Mucosa of rectum (tissue), 2 donors: ENCODE measurements around the gene CD300LD.
"Not testable (repeated sequence)": the region's sequence is repeated elsewhere in the genome, so short reads cannot be mapped to it uniquely, and the experiment has no call there.

Source experiments
- H3K27ac ChIP-seq, 2 donors: one replicate each; pipeline ENCODE4 v1.7.0; 2013; ENCODE audit warnings: inconsistent platforms in 2 of 2, low read depth in 2 of 2, low read length in 2 of 2
- H3K27me3 ChIP-seq, 2 donors: one replicate each; pipeline ENCODE4 v1.7.0; 2013; ENCODE audit warnings: low read length in 2 of 2; ENCODE audit not compliant: control insufficient read depth in 2 of 2, insufficient read depth in 2 of 2
- H3K36me3 ChIP-seq, 2 donors: one replicate each; pipeline ENCODE4 v1.7.0; 2013; ENCODE audit warnings: low read length in 2 of 2; ENCODE audit not compliant: control insufficient read depth in 2 of 2, insufficient read depth in 2 of 2
- H3K4me1 ChIP-seq, 2 donors: one replicate each; pipeline ENCODE4 v1.7.0; 2013; ENCODE audit warnings: low read length in 2 of 2, mild to moderate bottlenecking in 1 of 2; ENCODE audit not compliant: control insufficient read depth in 2 of 2, insufficient read depth in 2 of 2
- H3K4me3 ChIP-seq, 2 donors: one replicate each; pipeline ENCODE4 v1.7.0; 2013; ENCODE audit warnings: low read length in 2 of 2
- H3K9ac ChIP-seq, 2 donors: one replicate each; pipeline ENCODE4 v1.7.0; 2013; ENCODE audit warnings: low read length in 2 of 2, low read depth in 1 of 2, mild to moderate bottlenecking in 1 of 2
- H3K9me3 ChIP-seq, 2 donors: one replicate each; pipeline ENCODE4 v1.7.0; 2013; ENCODE audit warnings: low read length in 2 of 2; ENCODE audit not compliant: control insufficient read depth in 2 of 2
- donor health status: healthy.
- donor health status: Normal muscosa, but diverticular disease.

CD300LD gene

GRCh38 chr17:74592087-74592990 is at the start of gene CD300LD:
CD300LD (minus strand) TSS chr17:74592283; CDS start chr17:74592202, 81 bp downstream.
- Histone ChIP-seq H3K27ac (no peak within 1 kb of the TSS), H3K9ac (no peak within 1 kb of the TSS), H3K4me1 (no peaks in the 10 kb centered on the region), H3K36me3 (no peaks in the 10 kb centered on the region), H3K27me3 (no peaks in the 10 kb centered on the region), H3K9me3 (no peaks in the 10 kb centered on the region), H3K4me3 (no peak within 1 kb of the TSS)

GRCh38 chr17:74641224-74641957 is 49.3 kb upstream of the CD300LD start:
- H3K27ac ChIP-seq, result no peak overlapping the region
- peaks cover 6 to 7% of the 10 kb centered on the region in 2 donors for H3K27me3 ChIP-seq
- H3K9me3 ChIP-seq, result no peaks in the 10 kb centered on the region
- H3K4me3 ChIP-seq, result no peak overlapping the region
- no peaks in the 10 kb centered on the region for H3K36me3 ChIP-seq
- no peak overlapping the region for H3K9ac ChIP-seq
- peaks cover 0 to 2% of the 10 kb centered on the region in 2 donors for H3K4me1 ChIP-seq

GRCh38 chr17:74639704-74640151 is 47.6 kb upstream of the CD300LD start:
- H3K36me3 ChIP-seq, result no peaks in the 10 kb centered on the region
- peaks cover 0 to 2% of the 10 kb centered on the region in 2 donors for H3K4me1 ChIP-seq
- no peaks in the 10 kb centered on the region for H3K9me3 ChIP-seq
- H3K27me3 ChIP-seq, result peaks cover 5 to 8% of the 10 kb centered on the region in 2 donors
- no peak overlapping the region for H3K4me3 ChIP-seq
- H3K27ac ChIP-seq, result no peak overlapping the region
- H3K9ac ChIP-seq, result no peak overlapping the region

- peaks cover 0 to 2% of the 10 kb centered on the region in 2 donors for H3K4me1 ChIP-seq
- H3K9me3 ChIP-seq, result no peaks in the 10 kb centered on the region
- no peak overlapping the region for H3K4me3 ChIP-seq
- H3K9ac ChIP-seq, result no peak overlapping the region
- H3K27ac ChIP-seq, result no peak overlapping the region
- H3K36me3 ChIP-seq, result no peaks in the 10 kb centered on the region
- peaks cover 3 to 6% of the 10 kb centered on the region in 2 donors for H3K27me3 ChIP-seq
These were observed 45.8 kb upstream of the CD300LD start for GRCh38 chr17:74637926-74638325.

- peaks cover 3 to 6% of the 10 kb centered on the region in 2 donors for H3K27me3 ChIP-seq
- H3K36me3 ChIP-seq, result no peaks in the 10 kb centered on the region
- no peak overlapping the region for H3K9ac ChIP-seq
- no peak overlapping the region for H3K4me3 ChIP-seq
- H3K27ac ChIP-seq, result no peak overlapping the region
- no peaks in the 10 kb centered on the region for H3K9me3 ChIP-seq
- peaks cover 0 to 2% of the 10 kb centered on the region in 2 donors for H3K4me1 ChIP-seq
These were observed 45.2 kb upstream of the CD300LD start for GRCh38 chr17:74637265-74637664.

- H3K27me3 ChIP-seq, H3K9me3 ChIP-seq, H3K9ac ChIP-seq, H3K36me3 ChIP-seq, H3K4me1 ChIP-seq, H3K4me3 ChIP-seq, H3K27ac ChIP-seq: not testable (repeated sequence)
These were observed 44.5 kb upstream of the CD300LD start for GRCh38 chr17:74636541-74637085.

GRCh38 chr17:74635418-74635817 is 43.3 kb upstream of the CD300LD start:
- no peaks in the 10 kb centered on the region for H3K9me3 ChIP-seq
- no peaks in the 10 kb centered on the region for H3K36me3 ChIP-seq
- H3K27me3 ChIP-seq, result peaks cover 5 to 6% of the 10 kb centered on the region in 2 donors
- H3K27ac ChIP-seq, result no peak overlapping the region
- H3K9ac ChIP-seq, result no peak overlapping the region
- H3K4me3 ChIP-seq, result no peak overlapping the region
- H3K4me1 ChIP-seq, result peaks cover 0 to 2% of the 10 kb centered on the region in 2 donors

- H3K4me1 ChIP-seq, result no peaks in the 10 kb centered on the region
- H3K36me3 ChIP-seq, result no peaks in the 10 kb centered on the region
- H3K9ac ChIP-seq, result no peak overlapping the region
- H3K27ac ChIP-seq, result no peak overlapping the region
- no peak overlapping the region for H3K4me3 ChIP-seq
- peaks cover 3 to 7% of the 10 kb centered on the region in 2 donors for H3K27me3 ChIP-seq
- H3K9me3 ChIP-seq, result no peaks in the 10 kb centered on the region
These were observed 41.2 kb upstream of the CD300LD start for GRCh38 chr17:74633326-74633725.

- H3K27me3 ChIP-seq, result peaks cover 3 to 7% of the 10 kb centered on the region in 2 donors
- H3K9me3 ChIP-seq, result no peaks in the 10 kb centered on the region
- no peak overlapping the region for H3K27ac ChIP-seq
- H3K4me1 ChIP-seq, result no peaks in the 10 kb centered on the region
- H3K9ac ChIP-seq, result no peak overlapping the region
- H3K4me3 ChIP-seq, result no peak overlapping the region
- H3K36me3 ChIP-seq, result no peaks in the 10 kb centered on the region
These were observed 40.5 kb upstream of the CD300LD start for GRCh38 chr17:74632617-74633016.
